H1 (cell line): ENCODE results near the gene ABCC10. TPM values are rescaled to one million over a fixed set of nuclear protein-coding genes. Genes with fewer than 3 reads are reported as not detected.

Source experiments
- CTCF ChIA-PET: fragments of 300-600 bp; sonication (Branson Sonifier 250); formaldehyde crosslinking; loops from one replicate; lab custom pipeline; 2021; ENCODE audit not compliant: partially characterized antibody; lab: Charles Lee
- POLR2A ChIA-PET: fragments of 300-600 bp; sonication (Branson Sonifier 250); formaldehyde crosslinking; loops from one replicate; lab custom pipeline; 2021; ENCODE audit warnings: inconsistent platforms; ENCODE audit not compliant: partially characterized antibody; lab: Charles Lee
- DNase-seq, 2 experiments: peaks; one replicate each; pipeline versions ENCODE4 v3.0.0 to v3.0.0-alpha.2; 2010 to 2022; ENCODE audit warnings: low spot score in 2 of 2, low read depth in 1 of 2, mixed read lengths in 1 of 2
- FAIRE-seq: peaks from 2 replicates; lab custom pipeline; 2011; peaks lifted over from hg19 to GRCh38; lab: Jason Lieb, UNC
- H2AFZ ChIP-seq: 2 replicates; pipeline ENCODE4 v1.8.1; 2012; ENCODE audit warnings: low read length, inconsistent platforms
- H2AK5ac ChIP-seq: 2 replicates; pipeline ENCODE4 v1.6.1; 2013; ENCODE audit warnings: low read depth, low read length
- H2BK120ac ChIP-seq: replicated peaks from 2 replicates; pipeline ENCODE3; 2013; ENCODE audit warnings: low read depth, low read length, inconsistent platforms
- H2BK12ac ChIP-seq: 2 replicates; pipeline ENCODE4 v1.6.1; 2013; ENCODE audit warnings: low read depth, low read length
- H2BK15ac ChIP-seq: 2 replicates; pipeline ENCODE4 v1.6.1; 2013; ENCODE audit warnings: low read length
- H2BK20ac ChIP-seq: 2 replicates; pipeline ENCODE4 v1.6.1; 2013; ENCODE audit warnings: low read length
- H2BK5ac ChIP-seq: 2 replicates; pipeline ENCODE4 v1.6.1; 2013; ENCODE audit warnings: low read depth, low read length
- H3K14ac ChIP-seq: 2 replicates; pipeline ENCODE4 v1.6.1; 2013; ENCODE audit warnings: inconsistent platforms; ENCODE audit not compliant: insufficient read length
- H3K18ac ChIP-seq: 2 replicates; pipeline ENCODE4 v1.6.1; 2013; ENCODE audit warnings: low read length; ENCODE audit errors: extremely low read depth
- H3K23ac ChIP-seq: 2 replicates; pipeline ENCODE4 v1.6.1; 2013; ENCODE audit warnings: inconsistent platforms; ENCODE audit not compliant: insufficient read length
- H3K23me2 ChIP-seq: 2 replicates; pipeline ENCODE4 v1.6.1; 2013; ENCODE audit warnings: low read depth, low read length
- H3K27ac ChIP-seq: 2 replicates; pipeline ENCODE4 v1.6.1; 2011; ENCODE audit warnings: low read depth, low read length, inconsistent platforms
- H3K27me3 ChIP-seq, 4 experiments: replicated peaks in 1 of 4; 1 replicate in 1 of 4; 2 replicates in 3 of 4; pipeline versions ENCODE4 v1.6.1 to v1.8.1; 2011 to 2013; ENCODE audit warnings: low read length in 3 of 4, mild to moderate bottlenecking in 3 of 4, inconsistent platforms in 2 of 4, mixed read lengths in 2 of 4, moderate library complexity in 1 of 4; ENCODE audit not compliant: control insufficient read depth in 3 of 4, insufficient read depth in 3 of 4; ENCODE audit errors: extremely low read depth in 1 of 4
- H3K36me3 ChIP-seq, 4 experiments: 2 replicates each; pipeline versions ENCODE4 v1.6.1 to v1.8.1; 2011 to 2013; ENCODE audit warnings: mild to moderate bottlenecking in 4 of 4, low read length in 3 of 4, moderate library complexity in 2 of 4, control low read depth in 1 of 4, inconsistent platforms in 1 of 4; ENCODE audit not compliant: insufficient read depth in 4 of 4, control insufficient read depth in 2 of 4
- H3K4ac ChIP-seq: replicated peaks from 2 replicates; pipeline ENCODE3; 2013; ENCODE audit warnings: low read length, low read depth, mixed read lengths, inconsistent platforms; ENCODE audit not compliant: insufficient read length
- H3K4me1 ChIP-seq, 4 experiments: replicated peaks in 1 of 4; 1 replicate in 1 of 4; 2 replicates in 3 of 4; pipeline versions ENCODE4 v1.6.1 to v1.8.1; 2011 to 2013; ENCODE audit warnings: low read length in 3 of 4, inconsistent platforms in 2 of 4, mixed read lengths in 1 of 4; ENCODE audit not compliant: insufficient read depth in 4 of 4, control insufficient read depth in 3 of 4
- H3K4me2 ChIP-seq, 2 experiments: 2 replicates each; pipeline versions ENCODE4 v1.6.1 to v1.8.1; 2011 to 2013; ENCODE audit warnings: low read depth in 2 of 2, low read length in 2 of 2, control low read depth in 1 of 2, inconsistent platforms in 1 of 2, mild to moderate bottlenecking in 1 of 2; ENCODE audit not compliant: insufficient read depth in 1 of 2
- H3K4me3 ChIP-seq, 4 experiments: fragments of 200-600, 300-600 bp in 1 of 4; sonication (generic), shearing (Covaris generic), sonication (Bioruptor Twin) in 1 of 4; 2 replicates each; pipeline versions ENCODE4 v1.5.1 to v1.8.1; 2011 to 2016; ENCODE audit warnings: low read length in 4 of 4, low read depth in 3 of 4, control low read depth in 2 of 4, inconsistent platforms in 2 of 4, mild to moderate bottlenecking in 2 of 4, mixed read lengths in 1 of 4, moderate library complexity in 1 of 4; ENCODE audit not compliant: insufficient read depth in 2 of 4; ENCODE audit errors: extremely low read depth in 1 of 4
- H3K56ac ChIP-seq: replicated peaks from 2 replicates; pipeline ENCODE3; 2013; ENCODE audit warnings: low read depth, mild to moderate bottlenecking, mixed read lengths, low read length, inconsistent platforms; ENCODE audit not compliant: insufficient read length
- H3K79me1 ChIP-seq: 2 replicates; pipeline ENCODE4 v1.6.1; 2013; ENCODE audit warnings: low read depth, low read length, control low read depth
- H3K79me2 ChIP-seq, 2 experiments: 2 replicates each; pipeline versions ENCODE4 v1.6.1 to v1.8.1; 2012 to 2013; ENCODE audit warnings: low read length in 2 of 2, mild to moderate bottlenecking in 2 of 2, inconsistent platforms in 1 of 2; ENCODE audit not compliant: insufficient read depth in 2 of 2, control insufficient read depth in 1 of 2
- H3K9ac ChIP-seq, 4 experiments: replicated peaks in 1 of 4; 1 replicate in 1 of 4; 2 replicates in 3 of 4; pipeline versions ENCODE4 v1.6.1 to v1.8.1; 2011 to 2013; ENCODE audit warnings: low read depth in 3 of 4, low read length in 3 of 4, control low read depth in 2 of 4, mild to moderate bottlenecking in 2 of 4, moderate library complexity in 2 of 4, inconsistent platforms in 1 of 4; ENCODE audit errors: extremely low read depth in 1 of 4
- H3K9me3 ChIP-seq, 2 experiments: 2 replicates each; pipeline versions ENCODE4 v1.6.1 to v1.8.1; 2012 to 2013; ENCODE audit warnings: mild to moderate bottlenecking in 2 of 2, moderate library complexity in 2 of 2, control low read depth in 1 of 2, inconsistent platforms in 1 of 2, low read depth in 1 of 2, low read length in 1 of 2, mixed read lengths in 1 of 2; ENCODE audit not compliant: insufficient read depth in 2 of 2
- H4K20me1 ChIP-seq, 2 experiments: replicated peaks in 1 of 2; 2 replicates each; pipeline versions ENCODE3 to v1.8.1; 2011 to 2013; ENCODE audit warnings: inconsistent platforms in 2 of 2, low read length in 2 of 2, mild to moderate bottlenecking in 1 of 2; ENCODE audit not compliant: insufficient read depth in 2 of 2, control insufficient read depth in 1 of 2
- H4K5ac ChIP-seq: 2 replicates; pipeline ENCODE4 v1.6.1; 2013; ENCODE audit warnings: low read length, low read depth, mixed read lengths, inconsistent platforms; ENCODE audit not compliant: insufficient read length
- H4K8ac ChIP-seq: 2 replicates; pipeline ENCODE4 v1.8.0; 2013; ENCODE audit warnings: mild to moderate bottlenecking, moderate library complexity, low read length, inconsistent platforms; ENCODE audit not compliant: insufficient read depth; ENCODE audit errors: extremely low read depth
- H4K91ac ChIP-seq: replicated peaks from 2 replicates; pipeline ENCODE3; 2013; ENCODE audit warnings: low read length, mixed read lengths, inconsistent platforms; ENCODE audit not compliant: insufficient read length
- BRCA1 ChIP-seq: IDR thresholded peaks from 2 replicates; pipeline ENCODE4 v1.6.1; 2012; ENCODE audit warnings: low read depth, low read length, improper control_type of control experiment
- CREB1 ChIP-seq: IDR thresholded peaks from 2 replicates; pipeline ENCODE4 v1.6.1; 2012; ENCODE audit warnings: inconsistent platforms
- EZH2 ChIP-seq: fragments of 200-600 bp; sonication (generic); IDR thresholded peaks from 2 replicates; pipeline ENCODE4 v1.7.1; 2012; ENCODE audit warnings: low read depth, mild to moderate bottlenecking, moderate library complexity, low read length, inconsistent platforms; ENCODE audit not compliant: severe bottlenecking
- WGBS, 2 experiments: shearing (Covaris generic) in 1 of 2; methylation state at CpG; one replicate each; pipeline versions ENCODE4 v1.1.6 to v1.1.7; 2013 to 2015; ENCODE audit warnings: low lambda C conversion rate in 2 of 2, mixed read lengths in 2 of 2, inconsistent platforms in 1 of 2, low coverage in 1 of 2, missing lambda C conversion rate in 1 of 2; ENCODE audit not compliant: insufficient replicate concordance in 2 of 2, insufficient coverage in 1 of 2, insufficient read length in 1 of 2; ENCODE audit errors: extremely low coverage in 1 of 2, missing lambda C conversion rate in 1 of 2; 5-methylcytosine and 5-hydroxymethylcytosine counted together
- polyA plus RNA-seq, 7 experiments: library from polyadenylated mRNA; depleted of rRNA in 3 of 7; stranded (reverse) in 5 of 7; unstranded in 2 of 7; fragments of >200 nt in 5 of 7; fragments of 200-250 nt in 2 of 7; gene quantifications; 1 replicate in 5 of 7; 2 replicates in 1 of 7; 4 replicates in 1 of 7; pipeline versions ENCODE4 v1.2.1 to v1.2.3, GENCODE V29; 2011 to 2013; ENCODE audit warnings: missing spikeins in 2 of 7, mixed read lengths in 2 of 7
- total RNA-seq: library from RNA; stranded (reverse); fragmentation: NEBNext Ultra II Directional; extraction: Animal tissue kit (Norgen Biotek cat#: 25700); gene quantifications from 2 replicates; pipeline ENCODE4 v1.2.1, GENCODE V29; 2021

Gene ABCC10
- total and polyA plus RNA-seq, 2 of the 8 experiments (the other 6 are each of a cell fraction or from before 2014, with no cell fraction given): 15.5 to 24.6 TPM

DNA sequence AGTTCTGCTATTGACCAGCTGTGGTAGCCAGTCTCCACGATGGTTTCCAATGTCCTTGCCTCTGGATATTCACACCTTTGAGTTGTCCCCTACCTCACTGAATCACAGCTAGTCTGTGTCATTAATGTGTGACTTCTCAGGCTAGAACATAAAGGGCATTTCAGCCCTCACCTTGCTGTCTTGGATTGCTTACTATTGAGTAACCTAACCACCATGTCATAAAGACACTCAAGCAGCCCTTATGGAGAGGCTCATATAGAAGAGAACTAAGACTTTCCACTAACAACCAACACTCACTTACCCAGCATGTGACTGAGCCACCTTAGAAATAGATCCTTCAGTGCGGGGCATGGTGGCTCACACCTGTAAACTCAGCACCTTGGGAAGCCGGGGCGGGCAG lies 19.1 kb upstream of the ABCC10 start:
- Histone ChIP-seq H3K79me1 (no peaks in the 10 kb centered on the region), H2AK5ac (no peak overlapping the region), H3K14ac (no peak overlapping the region), H3K23me2 (no peaks in the 10 kb centered on the region), H3K4me1 (no peaks in the 10 kb centered on the region), H4K8ac (no peak overlapping the region), H3K27ac (no peak overlapping the region), H3K9me3 (no peaks in the 10 kb centered on the region), H3K4me3 (no peak overlapping the region), H2BK5ac (no peak overlapping the region), H4K20me1 (no peaks in the 10 kb centered on the region), H3K27me3 (no peaks in the 10 kb centered on the region), H2BK15ac (no peak overlapping the region), H2BK120ac (no peak overlapping the region), H3K36me3 (no peaks in the 10 kb centered on the region), H4K91ac (no peak overlapping the region), H3K9ac (no peak overlapping the region), H3K79me2 (no peaks in the 10 kb centered on the region), H3K23ac (no peak overlapping the region), H2AFZ (no peak overlapping the region), H2BK20ac (no peak overlapping the region), H3K18ac (no peak overlapping the region), H4K5ac (no peak overlapping the region), H2BK12ac (no peak overlapping the region), H3K4me2 (no peak overlapping the region), H3K4ac (no peak overlapping the region), H3K56ac (no peak overlapping the region)
- WGBS, 2 experiments: 93% methylated on average over 4 of the region's 4 CpGs; no CpG with 5 or more reads in 1 of the 2 experiments
- DNase-seq (no peak), FAIRE-seq (no peak)
- TF ChIP-seq EZH2: no peak
- TF ChIP-seq BRCA1: no peak
- no peak for TF ChIP-seq CREB1
- ChIA-PET POLR2A (no interaction called here), CTCF (interaction anchor here (0.6 kb wide), 1 partner anchor 10 kb away, joined by 4 read pairs; no protein-coding TSS in a partner anchor)
